A673 (cell line): ENCODE results near the gene STX7.

ENCODE experiments used
- EZH2 ChIP-seq: fragments of 200-600 bp; sonication (generic); IDR thresholded peaks from 2 replicates; pipeline ENCODE4 v1.6.1; 2017; ENCODE audit warnings: borderline replicate concordance, low read depth, mild to moderate bottlenecking, mixed read lengths, antibody characterized with exemption, low read length; ENCODE audit not compliant: poor library complexity, severe bottlenecking
- TF ChIP-seq, protein P1 (sequence below): fragments of 300-800, 200-600 bp; sonication (generic); conservative IDR thresholded peaks from 2 replicates; pipeline ENCODE4 v1.5.1; 2017; ENCODE audit warnings: low read depth, mild to moderate bottlenecking, antibody characterized with exemption, low read length, moderate library complexity, mixed read lengths

DNA sequence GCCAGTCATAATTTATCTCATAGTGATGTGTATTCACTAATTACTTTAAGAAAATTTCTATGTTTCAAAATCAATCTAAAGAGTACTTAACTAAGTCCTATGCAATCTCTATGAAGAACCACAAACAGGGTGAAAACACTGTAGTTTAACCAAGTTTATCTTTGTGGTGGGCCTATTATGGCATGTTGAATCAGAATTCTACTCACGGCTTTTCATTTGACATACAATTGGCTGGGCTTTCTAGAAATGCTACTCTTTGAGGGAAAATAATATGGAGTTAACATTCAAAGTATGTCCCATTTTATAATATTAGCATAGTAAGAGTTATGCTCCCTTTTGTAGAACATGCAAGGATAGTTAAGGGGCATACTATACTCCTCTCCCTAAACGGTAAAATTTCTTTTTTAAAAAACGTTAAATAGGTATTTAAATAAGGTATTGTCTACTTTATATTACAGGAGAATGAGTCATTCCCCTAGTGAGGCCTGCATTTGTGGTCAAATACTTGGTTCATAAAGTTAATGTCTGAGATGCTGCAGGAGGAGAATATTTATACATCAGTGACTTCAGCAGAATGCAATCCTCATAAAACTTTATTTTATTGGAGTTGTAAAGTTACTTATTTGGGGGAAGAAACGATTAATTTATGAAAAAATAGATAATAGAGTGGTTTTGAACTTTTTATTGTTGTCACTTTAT, 113.4 kb downstream of the STX7 start:
- TF ChIP-seq, protein P1, sequence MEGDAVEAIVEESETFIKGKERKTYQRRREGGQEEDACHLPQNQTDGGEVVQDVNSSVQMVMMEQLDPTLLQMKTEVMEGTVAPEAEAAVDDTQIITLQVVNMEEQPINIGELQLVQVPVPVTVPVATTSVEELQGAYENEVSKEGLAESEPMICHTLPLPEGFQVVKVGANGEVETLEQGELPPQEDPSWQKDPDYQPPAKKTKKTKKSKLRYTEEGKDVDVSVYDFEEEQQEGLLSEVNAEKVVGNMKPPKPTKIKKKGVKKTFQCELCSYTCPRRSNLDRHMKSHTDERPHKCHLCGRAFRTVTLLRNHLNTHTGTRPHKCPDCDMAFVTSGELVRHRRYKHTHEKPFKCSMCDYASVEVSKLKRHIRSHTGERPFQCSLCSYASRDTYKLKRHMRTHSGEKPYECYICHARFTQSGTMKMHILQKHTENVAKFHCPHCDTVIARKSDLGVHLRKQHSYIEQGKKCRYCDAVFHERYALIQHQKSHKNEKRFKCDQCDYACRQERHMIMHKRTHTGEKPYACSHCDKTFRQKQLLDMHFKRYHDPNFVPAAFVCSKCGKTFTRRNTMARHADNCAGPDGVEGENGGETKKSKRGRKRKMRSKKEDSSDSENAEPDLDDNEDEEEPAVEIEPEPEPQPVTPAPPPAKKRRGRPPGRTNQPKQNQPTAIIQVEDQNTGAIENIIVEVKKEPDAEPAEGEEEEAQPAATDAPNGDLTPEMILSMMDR: no peak
- no peak for TF ChIP-seq EZH2
